H9 (cell line): ENCODE results near the gene FHIT. TPM values are rescaled to one million over a fixed set of nuclear protein-coding genes. Genes with fewer than 3 reads are reported as not detected.

Experiments used
- DNase-seq: peaks from one replicate; pipeline ENCODE4 v3.0.0-alpha.2; 2017
- H2AFZ ChIP-seq: one replicate; pipeline ENCODE4 v1.6.1; 2013; ENCODE audit warnings: mild to moderate bottlenecking, low read length, control low read depth, moderate library complexity
- H2AK5ac ChIP-seq: 2 replicates; pipeline ENCODE4 v1.6.1; 2013; ENCODE audit warnings: low read length, control low read depth, mixed read lengths; ENCODE audit not compliant: insufficient read length
- H2BK120ac ChIP-seq: one replicate; pipeline ENCODE4 v1.6.1; 2013; ENCODE audit warnings: low read depth, mild to moderate bottlenecking, low read length, control low read depth, inconsistent platforms; ENCODE audit not compliant: poor library complexity, severe bottlenecking
- H2BK12ac ChIP-seq: 2 replicates; pipeline ENCODE4 v1.6.1; 2013; ENCODE audit warnings: low read length, control low read depth, mixed read lengths, low read depth; ENCODE audit not compliant: insufficient read length
- H2BK15ac ChIP-seq: 2 replicates; pipeline ENCODE4 v1.6.1; 2013; ENCODE audit warnings: low read depth, low read length, control low read depth
- H2BK20ac ChIP-seq: one replicate; pipeline ENCODE4 v1.6.1; 2013; ENCODE audit warnings: low read depth, mild to moderate bottlenecking, low read length, control low read depth, inconsistent platforms; ENCODE audit not compliant: poor library complexity, severe bottlenecking
- H2BK5ac ChIP-seq: 2 replicates; pipeline ENCODE4 v1.6.1; 2013; ENCODE audit warnings: low read length, control low read depth, mixed read lengths; ENCODE audit not compliant: insufficient read length
- H3K14ac ChIP-seq: 2 replicates; pipeline ENCODE4 v1.6.1; 2013; ENCODE audit warnings: low read length, control low read depth; ENCODE audit not compliant: insufficient read depth
- H3K18ac ChIP-seq: 2 replicates; pipeline ENCODE4 v1.6.1; 2013; ENCODE audit warnings: low read depth, mild to moderate bottlenecking, mixed read lengths, low read length, control low read depth; ENCODE audit not compliant: insufficient read length
- H3K23ac ChIP-seq: 2 replicates; pipeline ENCODE4 v1.6.1; 2013; ENCODE audit warnings: low read length, control low read depth, mixed read lengths, low read depth; ENCODE audit not compliant: insufficient read length
- H3K23me2 ChIP-seq: 2 replicates; pipeline ENCODE4 v1.6.1; 2013; ENCODE audit warnings: low read depth, mild to moderate bottlenecking, mixed read lengths, low read length, control low read depth; ENCODE audit not compliant: insufficient read length, poor library complexity, severe bottlenecking
- H3K27ac ChIP-seq: 2 replicates; pipeline ENCODE4 v1.5.1; 2013; ENCODE audit warnings: low read length, control low read depth, mixed read lengths, low read depth; ENCODE audit not compliant: insufficient read length
- H3K27me3 ChIP-seq: 2 replicates; pipeline ENCODE4 v1.6.1; 2013; ENCODE audit warnings: low read length, control low read depth, inconsistent platforms; ENCODE audit not compliant: insufficient read depth
- H3K4ac ChIP-seq: 2 replicates; pipeline ENCODE4 v1.6.1; 2013; ENCODE audit warnings: low read depth, mild to moderate bottlenecking, control low read depth, inconsistent platforms, low read length, moderate library complexity
- H3K4me1 ChIP-seq: 2 replicates; pipeline ENCODE4 v1.6.1; 2013; ENCODE audit warnings: low read length, control low read depth, inconsistent platforms; ENCODE audit not compliant: insufficient read depth
- H3K4me2 ChIP-seq: 2 replicates; pipeline ENCODE4 v1.6.1; 2013; ENCODE audit warnings: low read length, control low read depth, mixed read lengths; ENCODE audit not compliant: insufficient read length, insufficient read depth
- H3K56ac ChIP-seq: 2 replicates; pipeline ENCODE4 v1.6.1; 2013; ENCODE audit warnings: low read depth, mild to moderate bottlenecking, mixed read lengths, low read length, control low read depth; ENCODE audit not compliant: insufficient read length
- H3K79me1 ChIP-seq: 2 replicates; pipeline ENCODE4 v1.6.1; 2013; ENCODE audit warnings: low read depth, mild to moderate bottlenecking, moderate library complexity, low read length, control low read depth, inconsistent platforms; ENCODE audit not compliant: insufficient read depth, poor library complexity, severe bottlenecking
- H3K79me2 ChIP-seq: 2 replicates; pipeline ENCODE4 v1.6.1; 2013; ENCODE audit warnings: low read length, control low read depth, inconsistent platforms; ENCODE audit not compliant: insufficient read depth
- H3K9ac ChIP-seq: 2 replicates; pipeline ENCODE4 v1.6.1; 2013; ENCODE audit warnings: low read length, control low read depth, mixed read lengths; ENCODE audit not compliant: insufficient read length; ENCODE audit errors: extremely low read depth
- H3K9me3 ChIP-seq: one replicate; pipeline ENCODE4 v1.6.1; 2013; ENCODE audit warnings: low read depth, low read length, inconsistent platforms; ENCODE audit not compliant: control insufficient read depth
- H3T11ph ChIP-seq: one replicate; pipeline ENCODE4 v1.6.1; 2013; ENCODE audit warnings: mild to moderate bottlenecking, low read length, control low read depth, inconsistent platforms
- H4K20me1 ChIP-seq: one replicate; pipeline ENCODE4 v1.6.1; 2013; ENCODE audit not compliant: control insufficient read depth, insufficient read length, insufficient read depth
- H4K5ac ChIP-seq: 2 replicates; pipeline ENCODE4 v1.6.1; 2013; ENCODE audit warnings: low read depth, mild to moderate bottlenecking, mixed read lengths, low read length, control low read depth; ENCODE audit not compliant: insufficient read length
- H4K8ac ChIP-seq: replicated peaks from 2 replicates; pipeline ENCODE4 v1.6.1; 2013; ENCODE audit warnings: low read length, control low read depth, mixed read lengths, low read depth; ENCODE audit not compliant: insufficient read length
- H4K91ac ChIP-seq: 2 replicates; pipeline ENCODE4 v1.6.1; 2013; ENCODE audit warnings: low read depth, mild to moderate bottlenecking, moderate library complexity, mixed read lengths, low read length, control low read depth; ENCODE audit not compliant: insufficient read length
- H3K27ac Mint-ChIP-seq, 3 experiments: 2 replicates in 2 of 3; 3 replicates in 1 of 3; pipeline ENCODE4 v1.8.0; 2020 to 2021; ENCODE audit warnings: mixed read lengths in 3 of 3, mild to moderate bottlenecking in 1 of 3, moderate library complexity in 1 of 3
- H3K27me3 Mint-ChIP-seq: 2 replicates; pipeline ENCODE4 v1.8.0; 2021; ENCODE audit warnings: low read depth, mild to moderate bottlenecking, moderate library complexity, mixed read lengths
- H3K36me3 Mint-ChIP-seq, 3 experiments: 2 replicates in 2 of 3; 3 replicates in 1 of 3; pipeline ENCODE4 v1.8.0; 2020 to 2021; ENCODE audit warnings: low read depth in 3 of 3, mixed read lengths in 3 of 3; ENCODE audit not compliant: insufficient read depth in 1 of 3
- H3K4me1 Mint-ChIP-seq, 2 experiments: 2 replicates each; pipeline ENCODE4 v1.8.0; 2020; ENCODE audit warnings: mixed read lengths in 2 of 2
- H3K4me3 Mint-ChIP-seq, 2 experiments: 2 replicates in 1 of 2; 3 replicates in 1 of 2; pipeline ENCODE4 v1.8.0; 2020 to 2021; ENCODE audit warnings: mild to moderate bottlenecking in 2 of 2, mixed read lengths in 2 of 2, moderate library complexity in 1 of 2
- H3K9me3 Mint-ChIP-seq, 2 experiments: 2 replicates in 1 of 2; 3 replicates in 1 of 2; pipeline ENCODE4 v1.8.0; 2020; ENCODE audit warnings: mild to moderate bottlenecking in 2 of 2, mixed read lengths in 2 of 2, moderate library complexity in 1 of 2
- WGBS: extraction: QIAGEN DNeasy Blood & Tissue Kit; methylation state at CpG from one replicate; pipeline ENCODE4 v1.1.7; 2013; ENCODE audit warnings: missing lambda C conversion rate, low lambda C conversion rate, mixed read lengths; ENCODE audit not compliant: insufficient read length; ENCODE audit errors: extremely low coverage; 5-methylcytosine and 5-hydroxymethylcytosine counted together
- total RNA-seq: library from RNA; stranded (reverse); gene quantifications from 2 replicates; pipeline ENCODE4 v1.2.1, GENCODE V29; 2021
- TF ChIP-seq, protein P1 (sequence below): fragments of 200-600 bp; sonication (generic); conservative IDR thresholded peaks from 3 replicates; pipeline ENCODE4 v1.8.0; 2021; ENCODE audit warnings: antibody characterized with exemption, mild to moderate bottlenecking

Gene FHIT
- total RNA-seq, 1 experiment from 2014 or later: 3.0 TPM

DNA sequence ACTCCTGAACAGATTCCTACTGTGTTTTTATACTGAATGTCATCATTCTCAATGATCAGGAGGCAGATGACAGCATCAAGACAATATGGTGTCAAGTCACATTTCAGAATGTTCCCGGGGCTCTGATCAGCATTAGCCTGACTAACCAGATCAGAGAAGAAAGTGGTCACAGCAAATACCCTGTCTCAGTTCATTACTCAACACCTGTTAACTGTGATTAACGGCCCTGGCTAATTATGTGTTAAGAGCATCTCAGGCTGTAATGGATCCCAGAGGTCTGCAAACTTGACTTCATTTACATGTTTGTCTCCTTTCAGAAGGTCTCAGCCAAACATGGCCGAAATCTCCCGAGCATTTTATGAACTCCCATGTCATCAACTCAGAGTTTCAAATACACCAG lies 833.7 kb downstream of the FHIT start:
- Histone ChIP-seq H2AK5ac (no peak overlapping the region), H3K23me2 (no peaks in the 10 kb centered on the region), H4K5ac (no peak overlapping the region), H2BK12ac (no peak overlapping the region), H3K56ac (no peak overlapping the region), H3K4ac (no peak overlapping the region), H3K27ac (no peak overlapping the region), H3K79me2 (no peaks in the 10 kb centered on the region), H2BK15ac (no peak overlapping the region), H3K27me3 (no peaks in the 10 kb centered on the region), H2BK20ac (no peak overlapping the region), H3K4me2 (no peak overlapping the region), H4K8ac (no peak overlapping the region), H3K79me1 (no peaks in the 10 kb centered on the region), H2AFZ (no peak overlapping the region), H3K4me1 (no peaks in the 10 kb centered on the region; the same call in 1 of the 2 replicates), H2BK120ac (no peak overlapping the region), H4K20me1 (no peaks in the 10 kb centered on the region), H3K9me3 (no peaks in the 10 kb centered on the region), H3K9ac (no peak overlapping the region), H3K14ac (no peak overlapping the region), H3T11ph (no peak overlapping the region), H3K18ac (no peak overlapping the region), H3K23ac (no peak overlapping the region), H2BK5ac (no peak overlapping the region), H4K91ac (no peak overlapping the region)
- TF ChIP-seq, protein P1, sequence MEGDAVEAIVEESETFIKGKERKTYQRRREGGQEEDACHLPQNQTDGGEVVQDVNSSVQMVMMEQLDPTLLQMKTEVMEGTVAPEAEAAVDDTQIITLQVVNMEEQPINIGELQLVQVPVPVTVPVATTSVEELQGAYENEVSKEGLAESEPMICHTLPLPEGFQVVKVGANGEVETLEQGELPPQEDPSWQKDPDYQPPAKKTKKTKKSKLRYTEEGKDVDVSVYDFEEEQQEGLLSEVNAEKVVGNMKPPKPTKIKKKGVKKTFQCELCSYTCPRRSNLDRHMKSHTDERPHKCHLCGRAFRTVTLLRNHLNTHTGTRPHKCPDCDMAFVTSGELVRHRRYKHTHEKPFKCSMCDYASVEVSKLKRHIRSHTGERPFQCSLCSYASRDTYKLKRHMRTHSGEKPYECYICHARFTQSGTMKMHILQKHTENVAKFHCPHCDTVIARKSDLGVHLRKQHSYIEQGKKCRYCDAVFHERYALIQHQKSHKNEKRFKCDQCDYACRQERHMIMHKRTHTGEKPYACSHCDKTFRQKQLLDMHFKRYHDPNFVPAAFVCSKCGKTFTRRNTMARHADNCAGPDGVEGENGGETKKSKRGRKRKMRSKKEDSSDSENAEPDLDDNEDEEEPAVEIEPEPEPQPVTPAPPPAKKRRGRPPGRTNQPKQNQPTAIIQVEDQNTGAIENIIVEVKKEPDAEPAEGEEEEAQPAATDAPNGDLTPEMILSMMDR: no peak
- Mint-ChIP-seq H3K9me3 (no peaks in the 10 kb centered on the region), H3K36me3 (peaks cover 0 to 5% (median 0%) of the 10 kb centered on the region in 3 experiments; a peak in 1 of 7 replicates), H3K4me3 (no peak overlapping the region), H3K27ac (no peak overlapping the region), H3K27me3 (no peaks in the 10 kb centered on the region), H3K4me1 (peaks cover 3% of the 10 kb centered on the region in 2 experiments)
- WGBS: no CpG with 5 or more reads among the region's 4 CpGs
- no peak for DNase-seq
